ENCODE measurements around the gene TTC33. TPM values are rescaled to one million over a fixed set of nuclear protein-coding genes. Genes with fewer than 3 reads are reported as not detected.

Gene TTC33
- total and polyA plus RNA-seq, 10 donors = 4.3 to 17.9 (median 13.7) TPM

GRCh38 chr5:40757400-40757799 lies 1.6 kb upstream of the TTC33 start:
- no peak overlapping the region for H3K27ac ChIP-seq
- no peak for DNase-seq
- H3K9me3 ChIP-seq = no peaks in the 10 kb centered on the region
- WGBS, 5 donors = 94 to 98% (median 97%) methylated on average over 2 of the region's 2 CpGs
- H3K27me3 ChIP-seq (replicated peaks in 1 of 7) = no peaks in the 10 kb centered on the region
- intact Hi-C loops (cut with DNase I; ENCODE audit: low total_unique reads) = loop anchor here (10.0 kb wide), 1 partner anchor 117 kb away; no protein-coding TSS in a partner anchor
- TF ChIP-seq POLR2AphosphoS5 (IDR thresholded peaks at IDR 0.05) = no peak
- no peak for TF ChIP-seq POLR2A (IDR thresholded peaks at IDR 0.05)
- TF ChIP-seq CTCF (IDR thresholded peaks at IDR 0.05 in 8 of 11, conservative IDR thresholded peaks at IDR 0.05 in 3 of 11) = no peak
- H3K36me3 ChIP-seq = peaks cover 0 to 33% (median 11%) of the 10 kb centered on the region in 6 donors
- peaks cover 10 to 34% (median 21%) of the 10 kb centered on the region in 6 donors for H3K4me1 ChIP-seq
- H3K4me3 ChIP-seq = no peak overlapping the region

GRCh38 chr5:40755093-40755406 lies 711 bp downstream of the TTC33 start:
- DNase-seq = peak; percentile 86
- Histone ChIP-seq H3K27me3 (replicated peaks in 1 of 7) (no peaks in the 10 kb centered on the region), H3K4me3 (peak overlapping the region; percentile 78 to 95 (median 86)), H3K9me3 (no peaks in the 10 kb centered on the region), H3K36me3 (peaks cover 0 to 12% (median 0%) of the 10 kb centered on the region in 6 donors), H3K4me1 (peaks cover 10 to 40% (median 21%) of the 10 kb centered on the region in 6 donors), H3K27ac (peak overlapping the region; percentile 86 to 94 (median 90))
- WGBS, 5 donors = 0 to 1% (median 0%) methylated on average over 11 of the region's 11 CpGs
- intact Hi-C loops (cut with DNase I; ENCODE audit: low total_unique reads) = loop anchor here (10.0 kb wide), 1 partner anchor 120 kb away; no protein-coding TSS in a partner anchor
- peak in 7 of 11 experiments; percentile 41 to 58 (median 55) for TF ChIP-seq CTCF (IDR thresholded peaks at IDR 0.05 in 8 of 11, conservative IDR thresholded peaks at IDR 0.05 in 3 of 11)
- no peak for TF ChIP-seq POLR2A (IDR thresholded peaks at IDR 0.05)
- peak in 1 of 3 donors; percentile 82 for TF ChIP-seq POLR2AphosphoS5 (IDR thresholded peaks at IDR 0.05)

GRCh38 chr5:40754381-40755092 lies 1.2 kb downstream of the TTC33 start:
- peak overlapping the region; percentile 78 to 95 (median 86) for H3K4me3 ChIP-seq
- H3K9me3 ChIP-seq = no peaks in the 10 kb centered on the region
- no peaks in the 10 kb centered on the region for H3K27me3 ChIP-seq (replicated peaks in 1 of 7)
- intact Hi-C loops (cut with DNase I; ENCODE audit: low total_unique reads) = loop anchor here (10.0 kb wide), 1 partner anchor 120 kb away; no protein-coding TSS in a partner anchor
- TF ChIP-seq CTCF (IDR thresholded peaks at IDR 0.05 in 8 of 11, conservative IDR thresholded peaks at IDR 0.05 in 3 of 11) = no peak
- no peak for TF ChIP-seq POLR2AphosphoS5 (IDR thresholded peaks at IDR 0.05)
- TF ChIP-seq POLR2A (IDR thresholded peaks at IDR 0.05) = no peak
- WGBS, 5 donors = 13 to 20% (median 15%) methylated on average over 6 of the region's 6 CpGs
- DNase-seq = no peak
- peaks cover 10 to 40% (median 21%) of the 10 kb centered on the region in 6 donors for H3K4me1 ChIP-seq
- H3K27ac ChIP-seq = peak overlapping the region; percentile 86 to 94 (median 90)
- H3K36me3 ChIP-seq = peaks cover 0 to 11% (median 0%) of the 10 kb centered on the region in 6 donors

GRCh38 chr5:40746703-40747102 lies 9.1 kb downstream of the TTC33 start:
- no peak overlapping the region for H3K27ac ChIP-seq
- peaks cover 0 to 44% (median under 1%) of the 10 kb centered on the region in 6 donors for H3K36me3 ChIP-seq
- H3K27me3 ChIP-seq (replicated peaks in 1 of 7) = no peaks in the 10 kb centered on the region
- H3K4me3 ChIP-seq = no peak overlapping the region
- H3K4me1 ChIP-seq = peaks cover 0 to 40% (median 4%) of the 10 kb centered on the region in 6 donors
- 56 to 65% (median 62%) methylated on average over 4 of the region's 4 CpGs for WGBS, 5 donors
- no peak for TF ChIP-seq CTCF (IDR thresholded peaks at IDR 0.05 in 8 of 11, conservative IDR thresholded peaks at IDR 0.05 in 3 of 11)
- TF ChIP-seq POLR2A (IDR thresholded peaks at IDR 0.05) = no peak
- TF ChIP-seq POLR2AphosphoS5 (IDR thresholded peaks at IDR 0.05) = no peak
- intact Hi-C loops (cut with DNase I; ENCODE audit: low total_unique reads) = no loop called here
- no peak for DNase-seq
- no peaks in the 10 kb centered on the region for H3K9me3 ChIP-seq

Measured in spleen (tissue), 11 donors.